Heart left ventricle (tissue), 13 donors: ENCODE results near the gene USP16.

ENCODE experiments used
- POLR2A ChIP-seq, 2 donors: fragments of 450-650 bp; IDR thresholded peaks; one replicate each; pipeline ENCODE4 v1.6.1; 2017; ENCODE audit warnings: antibody characterized with exemption in 2 of 2, mild to moderate bottlenecking in 2 of 2, moderate library complexity in 2 of 2
- TF ChIP-seq, protein P1 (sequence below), 12 donors: fragments of 200-600 bp; sonication (generic) in 4 of 12; IDR thresholded peaks; one replicate each; pipeline versions ENCODE4 v1.5.0 to v1.8.0; 2018 to 2022; ENCODE audit warnings: antibody characterized with exemption in 12 of 12, mild to moderate bottlenecking in 5 of 12
- donor health status: ischemic (EF 13 %, LVEDD 7.1; RV severe dilation, severe dysfunction).
- donor health status: DM: no; HTN: yes; CAD: no.
- donor health status: DM: no; HTN: no; CAD: no.
- donor health status: ischemic (EF 25% LVEDD 6.9; RV normal size, moderate dysfunction).
- donor health status: ischemic (EF 25% LVEDD 5.7; RV mildly dilated, moderate dysfunction).
- donor health status: ischemic (EF 35%, LVEDD 5.7; RV mildly dilated, moderate dysfunction).
- donor health status: nonischemic (EF 11% LVEDD 7.7; RV severe dilation, severe dysfunction).
- donor health status: DM: yes; HTN: yes; CAD: no.
- donor health status: PGD.
- donor health status: ischemic (EF 29% LVEDD 5.4; RV normal size, mild dysfunction).
- donor health status: nonischemic (EF 23%, LVEDD 6.1; RV moderate dilation, normal function).

DNA sequence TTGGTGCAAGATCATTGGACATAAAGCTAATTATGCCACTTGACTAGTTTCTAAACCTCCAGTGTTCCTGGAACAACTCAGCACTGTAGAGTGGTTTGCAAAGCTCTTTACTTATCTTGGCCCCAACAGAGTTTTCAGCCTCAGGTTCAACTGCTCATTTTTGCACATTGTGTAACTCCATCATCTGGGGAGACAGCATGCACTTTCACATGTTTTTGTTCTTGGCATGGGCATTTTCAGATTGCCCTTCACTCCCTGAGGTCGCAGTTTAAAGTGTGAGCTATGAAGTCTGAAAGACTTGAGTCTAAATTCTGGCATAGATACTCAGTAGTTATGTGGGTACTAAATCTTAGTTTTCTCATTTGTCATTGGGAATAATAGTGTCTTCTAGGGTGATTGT, 5.1 kb downstream of the USP16 start:
- TF ChIP-seq, protein P1, sequence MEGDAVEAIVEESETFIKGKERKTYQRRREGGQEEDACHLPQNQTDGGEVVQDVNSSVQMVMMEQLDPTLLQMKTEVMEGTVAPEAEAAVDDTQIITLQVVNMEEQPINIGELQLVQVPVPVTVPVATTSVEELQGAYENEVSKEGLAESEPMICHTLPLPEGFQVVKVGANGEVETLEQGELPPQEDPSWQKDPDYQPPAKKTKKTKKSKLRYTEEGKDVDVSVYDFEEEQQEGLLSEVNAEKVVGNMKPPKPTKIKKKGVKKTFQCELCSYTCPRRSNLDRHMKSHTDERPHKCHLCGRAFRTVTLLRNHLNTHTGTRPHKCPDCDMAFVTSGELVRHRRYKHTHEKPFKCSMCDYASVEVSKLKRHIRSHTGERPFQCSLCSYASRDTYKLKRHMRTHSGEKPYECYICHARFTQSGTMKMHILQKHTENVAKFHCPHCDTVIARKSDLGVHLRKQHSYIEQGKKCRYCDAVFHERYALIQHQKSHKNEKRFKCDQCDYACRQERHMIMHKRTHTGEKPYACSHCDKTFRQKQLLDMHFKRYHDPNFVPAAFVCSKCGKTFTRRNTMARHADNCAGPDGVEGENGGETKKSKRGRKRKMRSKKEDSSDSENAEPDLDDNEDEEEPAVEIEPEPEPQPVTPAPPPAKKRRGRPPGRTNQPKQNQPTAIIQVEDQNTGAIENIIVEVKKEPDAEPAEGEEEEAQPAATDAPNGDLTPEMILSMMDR (IDR thresholded peaks at IDR 0.05) = no peak
- no peak for TF ChIP-seq POLR2A (IDR thresholded peaks at IDR 0.05)
